Measurements from ENCODE around the gene PM20D2.

The PM20D2 gene

GRCh38 chr6:89209457-89209856, 63.6 kb downstream of the PM20D2 start:
- H3K4me1 ChIP-seq (ENCODE audit: control insufficient read depth, insufficient read depth, low read length): peaks cover 7% of the 10 kb centered on the region
- no peak overlapping the region for H3K27ac ChIP-seq (ENCODE audit: extremely low read depth, low read depth, low read length)
- no peaks in the 10 kb centered on the region for H3K36me3 ChIP-seq (ENCODE audit: control insufficient read depth in 2 of 2, insufficient read depth in 1 of 2, low read length in 2 of 2)
- H3K9me3 ChIP-seq (ENCODE audit: control insufficient read depth, insufficient read depth, low read depth, low read length): no peaks in the 10 kb centered on the region
- ChIA-PET CTCF (interaction anchor here (0.6 to 1.8 kb wide), 4 partner anchors 19 to 225 kb away, joined by 3 to 4 read pairs (median 4); no protein-coding TSS in a partner anchor), POLR2A (interaction anchor here (0.7 kb wide), 1 partner anchor 44 kb away, joined by 8 read pairs; no protein-coding TSS in a partner anchor)
- TF ChIP-seq ZNF366 (tag by site-specific recombination; conservative IDR thresholded peaks at IDR 0.05) (0 out of 2 replicates have a peak, but pooled peaks have one; percentile 13), ZNF514 (tag by site-specific recombination; IDR thresholded peaks at IDR 0.05) (no peak), ZNF521 (tag by site-specific recombination; IDR thresholded peaks at IDR 0.05) (no peak), TSHZ1 (tag by site-specific recombination; IDR thresholded peaks at IDR 0.05; ENCODE audit: borderline replicate concordance) (peak; percentile 18; the same call in 1 of the 2 replicates), OSR2 (tag by site-specific recombination; IDR thresholded peaks at IDR 0.05) (0 out of 2 replicates have a peak, but pooled peaks have one; percentile 17)
- H3K4me3 ChIP-seq (ENCODE audit: low read depth, low read length): no peak overlapping the region

- H3K27ac ChIP-seq (ENCODE audit: extremely low read depth, low read depth, low read length): no peak overlapping the region
- no peak overlapping the region for H3K4me3 ChIP-seq (ENCODE audit: low read depth, low read length)
- H3K36me3 ChIP-seq (ENCODE audit: control insufficient read depth in 2 of 2, insufficient read depth in 1 of 2, low read length in 2 of 2): no peaks in the 10 kb centered on the region
- H3K9me3 ChIP-seq (ENCODE audit: control insufficient read depth, insufficient read depth, low read depth, low read length): no peaks in the 10 kb centered on the region
- peaks cover 7% of the 10 kb centered on the region for H3K4me1 ChIP-seq (ENCODE audit: control insufficient read depth, insufficient read depth, low read length)
- ChIA-PET POLR2A (no interaction called here), CTCF (interaction anchor here (1.0 kb wide), 1 partner anchor 30 kb away, joined by 5 read pairs; no protein-coding TSS in a partner anchor)
- TF ChIP-seq ZNF623 (tag by site-specific recombination; IDR thresholded peaks at IDR 0.05) (0 out of 2 replicates have a peak, but pooled peaks have one; percentile 23), ZNF555 (tag by site-specific recombination; conservative IDR thresholded peaks at IDR 0.05) (peak; percentile 11; the same call in 1 of the 2 replicates), ZNF398 (tag by site-specific recombination; IDR thresholded peaks at IDR 0.05) (no peak), ZNF132 (tag by site-specific recombination; IDR thresholded peaks at IDR 0.05; ENCODE audit: borderline replicate concordance) (no peak), ZBTB8A (tag by site-specific recombination; IDR thresholded peaks at IDR 0.05) (0 out of 2 replicates have a peak, but pooled peaks have one; percentile 14), ZNF518A (tag by site-specific recombination; conservative IDR thresholded peaks at IDR 0.05; ENCODE audit: low read depth) (peak; percentile 58), ZNF426 (tag by site-specific recombination; IDR thresholded peaks at IDR 0.05) (peak; percentile 35), ZNF394 (tag by site-specific recombination; IDR thresholded peaks at IDR 0.05; ENCODE audit: borderline replicate concordance) (peak; percentile 60; the same call in 1 of the 2 replicates)
Observed at GRCh38 chr6:89212472-89212871, 66.6 kb downstream of the PM20D2 start.
